ENCODE results near the gene OPA1.

The OPA1 gene, protein sequence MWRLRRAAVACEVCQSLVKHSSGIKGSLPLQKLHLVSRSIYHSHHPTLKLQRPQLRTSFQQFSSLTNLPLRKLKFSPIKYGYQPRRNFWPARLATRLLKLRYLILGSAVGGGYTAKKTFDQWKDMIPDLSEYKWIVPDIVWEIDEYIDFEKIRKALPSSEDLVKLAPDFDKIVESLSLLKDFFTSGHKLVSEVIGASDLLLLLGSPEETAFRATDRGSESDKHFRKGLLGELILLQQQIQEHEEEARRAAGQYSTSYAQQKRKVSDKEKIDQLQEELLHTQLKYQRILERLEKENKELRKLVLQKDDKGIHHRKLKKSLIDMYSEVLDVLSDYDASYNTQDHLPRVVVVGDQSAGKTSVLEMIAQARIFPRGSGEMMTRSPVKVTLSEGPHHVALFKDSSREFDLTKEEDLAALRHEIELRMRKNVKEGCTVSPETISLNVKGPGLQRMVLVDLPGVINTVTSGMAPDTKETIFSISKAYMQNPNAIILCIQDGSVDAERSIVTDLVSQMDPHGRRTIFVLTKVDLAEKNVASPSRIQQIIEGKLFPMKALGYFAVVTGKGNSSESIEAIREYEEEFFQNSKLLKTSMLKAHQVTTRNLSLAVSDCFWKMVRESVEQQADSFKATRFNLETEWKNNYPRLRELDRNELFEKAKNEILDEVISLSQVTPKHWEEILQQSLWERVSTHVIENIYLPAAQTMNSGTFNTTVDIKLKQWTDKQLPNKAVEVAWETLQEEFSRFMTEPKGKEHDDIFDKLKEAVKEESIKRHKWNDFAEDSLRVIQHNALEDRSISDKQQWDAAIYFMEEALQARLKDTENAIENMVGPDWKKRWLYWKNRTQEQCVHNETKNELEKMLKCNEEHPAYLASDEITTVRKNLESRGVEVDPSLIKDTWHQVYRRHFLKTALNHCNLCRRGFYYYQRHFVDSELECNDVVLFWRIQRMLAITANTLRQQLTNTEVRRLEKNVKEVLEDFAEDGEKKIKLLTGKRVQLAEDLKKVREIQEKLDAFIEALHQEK

DNA sequence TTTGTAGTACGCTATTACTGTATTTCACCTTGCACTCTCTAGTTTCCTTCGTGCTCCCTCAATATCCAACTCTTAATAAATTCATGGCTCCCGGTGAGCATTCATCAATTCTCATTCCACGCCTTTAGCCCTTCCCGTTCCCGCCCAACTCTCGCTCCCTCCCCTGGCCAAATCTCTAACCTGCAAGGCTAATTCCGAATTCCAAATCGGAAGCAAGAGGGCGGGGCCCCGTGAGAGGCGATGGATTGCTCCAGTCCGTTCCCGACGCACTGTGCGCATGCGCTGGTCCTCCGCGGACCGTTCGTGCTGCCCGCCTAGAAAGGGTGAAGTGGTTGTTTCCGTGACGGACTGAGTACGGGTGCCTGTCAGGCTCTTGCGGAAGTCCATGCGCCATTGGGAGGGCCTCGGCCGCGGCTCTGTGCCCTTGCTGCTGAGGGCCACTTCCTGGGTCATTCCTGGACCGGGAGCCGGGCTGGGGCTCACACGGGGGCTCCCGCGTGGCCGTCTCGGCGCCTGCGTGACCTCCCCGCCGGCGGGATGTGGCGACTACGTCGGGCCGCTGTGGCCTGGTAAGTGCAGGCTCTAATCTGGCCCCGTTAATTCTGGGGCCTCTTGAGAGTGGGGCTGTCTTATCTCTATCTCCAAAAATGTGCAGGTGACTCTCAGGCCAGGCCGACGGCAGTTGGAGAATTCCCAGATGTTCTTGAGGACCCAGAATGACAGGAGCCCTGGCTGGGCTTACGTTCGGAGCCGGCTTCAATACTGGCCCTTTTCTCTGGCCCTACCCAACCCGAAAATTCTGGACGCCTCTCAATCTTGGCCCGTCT lies at the start of gene OPA1:
OPA1 (plus strand) TSS at position 368 of the 827 bp plus-strand sequence; CDS start at position 538, 170 bp downstream.
- peak; percentile 99 for DNase-seq

DNA sequence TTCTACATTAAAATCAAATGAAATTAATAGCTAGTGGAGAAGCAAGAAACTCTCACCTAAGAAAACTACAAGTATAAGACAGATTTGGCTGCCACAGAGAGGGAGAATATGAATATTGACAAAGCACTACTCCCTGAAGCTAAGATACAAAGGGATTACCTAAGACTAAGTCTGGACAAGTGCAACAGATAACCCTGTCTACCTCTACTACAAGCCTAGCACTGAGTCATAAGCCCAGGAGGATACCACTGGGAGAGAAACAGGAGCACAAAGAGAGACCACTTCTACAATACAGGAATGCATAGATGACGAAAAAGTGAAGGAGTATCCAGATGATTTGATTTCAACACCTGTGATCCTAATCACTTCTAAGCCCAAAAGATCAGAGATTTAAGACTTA lies 48.7 kb upstream of the OPA1 start:
- DNase-seq, result no peak

DNA sequence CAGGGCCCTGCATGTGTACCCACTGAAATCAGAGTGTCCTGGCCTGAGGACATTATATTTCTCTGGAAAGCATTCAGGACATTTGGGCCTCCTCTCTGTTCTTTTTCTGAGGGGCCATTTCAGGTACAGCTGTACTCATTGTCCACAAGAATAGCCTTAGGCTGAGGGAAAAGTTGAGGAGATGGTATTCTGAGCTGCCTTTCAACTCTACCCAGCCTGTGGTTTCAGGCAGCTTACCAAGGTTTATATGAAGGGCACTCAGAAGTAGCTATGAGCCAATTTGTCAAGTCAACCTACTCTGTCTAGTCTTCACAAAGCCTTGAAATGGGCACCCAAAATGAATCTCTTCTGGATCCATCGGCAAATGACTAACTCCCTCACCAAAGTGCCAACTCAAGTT lies 47.7 kb upstream of the OPA1 start:
- DNase-seq, result no peak

DNA sequence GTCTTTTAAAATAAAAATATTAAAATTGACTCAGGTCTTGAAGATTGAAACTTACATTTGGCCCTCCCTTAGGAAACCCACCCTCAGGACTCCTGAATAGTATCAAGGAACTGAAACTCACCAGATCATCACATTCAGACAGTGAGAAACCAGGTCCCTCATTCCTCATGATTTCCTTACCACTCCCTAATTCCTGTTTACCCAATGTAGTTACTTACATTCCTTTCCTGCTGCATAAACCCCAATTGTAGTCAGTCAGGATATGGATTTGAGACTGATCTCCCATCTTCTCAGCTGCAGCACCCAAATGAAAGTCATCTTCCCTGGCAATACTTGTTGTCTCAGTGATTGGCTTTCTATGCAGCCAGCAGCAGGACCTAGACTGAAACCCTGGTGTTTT lies 46.9 kb upstream of the OPA1 start:
- no peak for DNase-seq

DNA sequence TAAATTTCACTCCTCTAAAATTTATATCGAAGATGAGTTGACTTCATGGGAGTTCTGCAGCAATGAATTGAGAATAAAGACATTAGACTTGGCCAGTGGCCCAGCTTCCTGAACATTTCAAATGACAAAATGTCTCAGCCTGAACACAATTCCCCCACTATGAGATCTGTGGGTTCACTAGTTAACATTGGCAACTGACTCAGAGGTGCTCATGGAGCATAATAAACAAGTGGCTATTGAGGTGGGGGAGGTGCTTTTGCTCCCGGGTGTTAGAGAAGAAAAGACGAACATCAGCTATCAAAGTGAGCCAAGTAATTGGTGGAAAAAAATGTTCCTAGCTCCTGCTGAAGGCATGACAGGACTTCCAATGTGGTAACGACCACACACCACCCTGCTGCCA lies 44.6 kb upstream of the OPA1 start:
- no peak for DNase-seq

DNA sequence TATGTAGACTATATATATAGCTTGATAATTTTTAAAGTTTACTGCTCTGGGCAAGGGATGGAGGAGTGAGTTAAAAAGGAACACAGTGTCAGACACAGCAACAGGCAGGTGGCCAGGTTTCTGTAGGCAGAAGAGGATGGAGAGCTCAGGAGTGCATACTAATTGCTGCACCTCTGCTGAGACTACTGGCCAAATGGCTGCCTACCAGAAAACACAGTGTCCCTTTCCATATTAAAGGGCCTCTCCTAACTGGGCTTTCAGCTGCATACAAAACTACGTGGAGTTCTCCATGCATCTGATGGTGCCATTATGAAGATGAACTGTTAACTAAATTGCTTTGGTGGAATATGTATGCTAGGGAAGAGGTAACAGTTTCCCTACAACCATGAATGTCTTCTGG lies 40.1 kb upstream of the OPA1 start:
- DNase-seq, result no peak

DNA sequence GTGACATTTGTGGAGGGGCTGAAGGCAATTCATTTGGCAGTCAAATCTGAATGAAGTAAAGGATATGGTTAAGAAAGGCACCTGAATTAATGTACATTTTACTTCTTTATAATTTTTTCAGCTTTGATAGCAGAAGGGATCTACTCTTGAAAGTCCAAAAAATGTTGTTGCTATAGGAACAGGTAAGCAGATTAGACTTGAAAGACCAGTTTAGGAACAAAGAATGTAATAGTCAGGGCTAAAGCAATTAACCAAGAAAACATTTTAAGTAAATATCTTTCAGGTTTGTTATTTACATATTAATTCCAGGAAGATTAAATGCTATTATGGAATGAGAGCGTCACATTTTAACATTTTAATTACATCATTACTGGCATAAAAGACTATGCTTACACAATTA lies 39.4 kb upstream of the OPA1 start:
- no peak for DNase-seq

DNA sequence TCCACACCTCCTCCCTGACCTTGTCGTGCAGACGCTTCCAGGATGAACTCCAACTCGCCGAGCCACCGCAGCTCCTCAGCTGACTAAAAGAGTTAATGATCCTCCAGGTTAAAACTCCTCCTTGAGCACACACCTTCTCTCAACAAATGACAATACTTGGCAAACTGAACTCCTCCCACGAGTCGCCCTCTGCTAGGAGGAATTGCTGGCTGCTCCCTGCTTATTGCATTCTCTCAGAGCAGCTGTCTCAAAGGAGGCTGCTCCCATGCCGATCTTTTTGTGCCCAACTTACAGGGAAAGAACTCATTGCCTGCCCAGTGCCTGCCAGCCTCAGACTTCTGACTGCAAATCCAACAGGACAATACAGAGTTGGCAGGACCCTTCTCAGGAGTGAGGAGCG lies 38.2 kb upstream of the OPA1 start, which contains the start of gene ATP13A4:
ATP13A4 (minus strand) TSS at position 85 of the 400 bp plus-strand sequence. CDS start 96 bp downstream, outside the sequence.
- DNase-seq, result no peak

DNA sequence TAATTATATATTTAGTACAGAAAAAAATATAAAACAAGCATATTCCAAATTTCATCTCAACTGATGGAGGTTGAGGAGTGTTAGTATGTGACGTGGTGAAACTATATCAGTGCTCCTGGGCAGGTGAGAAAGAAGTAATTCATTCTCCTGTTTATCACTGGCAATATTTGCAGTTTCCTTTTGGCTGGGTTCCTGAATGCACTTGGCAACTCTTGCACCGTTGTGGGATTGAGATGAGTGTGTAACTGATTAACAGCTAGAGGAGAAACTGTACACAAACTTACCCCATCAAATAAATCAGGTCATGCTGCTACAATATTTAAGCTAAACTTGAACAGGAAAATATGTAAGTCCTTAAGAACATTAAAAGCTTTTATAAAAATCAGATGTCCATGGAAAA lies 36.2 kb upstream of the OPA1 start:
- no peak for DNase-seq

DNA sequence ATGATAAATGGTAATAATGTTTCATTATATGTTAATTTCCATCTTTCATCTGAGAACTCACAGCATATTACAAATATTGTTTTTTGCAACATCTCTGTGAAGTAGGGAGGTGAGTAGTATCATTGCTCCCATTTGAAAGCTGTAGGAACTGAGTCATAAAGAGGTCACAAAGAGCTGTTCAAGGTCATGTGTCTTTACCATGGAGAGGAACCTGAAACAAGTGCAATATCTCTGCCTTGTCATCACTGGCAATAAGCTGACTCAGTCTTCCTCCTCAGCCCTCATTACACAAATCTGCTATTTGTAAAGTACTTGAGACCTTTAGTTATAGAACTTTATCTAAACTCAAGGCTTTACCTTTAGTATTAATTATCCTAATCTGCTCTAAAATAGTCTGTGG lies 33.9 kb upstream of the OPA1 start:
- DNase-seq, result no peak

DNA sequence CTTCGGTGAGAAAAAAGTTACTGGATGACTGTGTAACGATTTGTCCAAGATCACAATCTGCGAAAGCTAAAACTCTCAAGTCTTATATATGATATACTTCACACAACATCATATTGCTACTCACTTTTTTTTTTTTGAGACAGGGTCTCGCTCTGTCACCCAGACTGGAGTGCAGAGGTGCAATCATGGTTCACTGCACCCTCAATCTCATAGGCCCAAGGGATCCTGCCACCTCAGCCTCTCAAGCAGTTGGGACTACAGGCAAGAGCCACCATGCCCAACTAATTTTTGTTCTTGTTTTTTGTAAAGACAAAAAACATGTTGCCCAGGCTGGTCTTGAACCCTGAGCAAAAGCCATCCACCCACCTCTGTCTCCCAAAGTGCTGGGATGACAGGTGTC lies 32.9 kb upstream of the OPA1 start:
- no peak for DNase-seq

DNA sequence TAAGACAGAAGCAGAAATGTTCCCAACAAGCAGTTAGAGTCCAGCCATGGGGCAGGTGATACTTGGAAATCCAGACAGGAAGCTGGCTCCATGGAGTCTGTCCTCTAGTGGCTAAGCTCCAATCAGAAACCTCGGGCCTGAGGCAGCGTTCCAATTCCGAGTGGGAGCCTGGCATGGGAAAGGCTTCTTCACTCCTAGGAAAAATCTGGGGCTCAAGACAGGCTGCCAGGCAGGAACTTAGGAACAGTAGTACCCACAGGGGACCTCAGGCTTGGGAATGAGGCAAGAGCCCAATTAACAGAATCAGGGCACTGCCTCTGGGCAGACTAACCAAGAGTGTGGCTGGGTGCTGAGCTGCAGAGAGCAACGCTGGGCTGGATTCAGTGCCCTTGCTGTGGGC lies 32.1 kb upstream of the OPA1 start:
- DNase-seq, result no peak

DNA sequence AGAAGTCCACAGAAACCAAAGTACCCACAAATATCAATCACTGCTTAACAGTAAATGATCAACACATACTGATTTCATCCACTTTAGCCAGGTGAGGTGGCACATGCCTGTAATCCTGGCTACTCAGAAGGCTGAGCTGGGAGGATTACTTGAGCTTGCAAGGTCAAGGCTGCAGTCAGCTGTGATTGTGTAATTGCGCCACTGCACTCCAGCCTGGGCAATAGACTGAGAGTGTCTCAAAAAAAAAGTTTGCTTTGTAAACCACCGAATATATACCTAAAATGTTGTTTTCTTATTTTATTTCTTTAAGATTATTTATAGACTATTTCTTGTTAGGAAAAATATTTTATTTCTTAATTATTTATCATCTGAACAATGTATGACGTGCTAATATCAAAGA lies 29.6 kb upstream of the OPA1 start:
- no peak for DNase-seq

DNA sequence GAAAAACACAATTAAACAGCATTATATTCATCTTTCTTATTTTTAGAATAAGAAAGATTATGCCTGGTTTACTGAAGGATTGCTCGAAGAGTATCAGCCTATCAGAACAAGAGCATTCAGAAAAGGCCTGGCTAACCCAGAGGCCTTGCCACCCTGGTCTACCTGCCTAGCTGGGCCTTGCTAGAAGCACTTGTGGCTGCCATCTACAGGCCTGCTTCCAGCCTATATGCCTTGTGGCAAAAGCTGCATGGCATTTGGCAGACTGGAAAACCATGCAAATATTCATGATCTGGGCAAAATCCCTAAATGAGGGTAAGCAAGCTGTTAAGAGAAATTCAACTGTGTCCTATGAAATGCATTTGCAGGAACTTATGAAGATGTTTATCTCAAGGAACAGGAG lies 29.0 kb upstream of the OPA1 start:
- DNase-seq, result no peak

DNA sequence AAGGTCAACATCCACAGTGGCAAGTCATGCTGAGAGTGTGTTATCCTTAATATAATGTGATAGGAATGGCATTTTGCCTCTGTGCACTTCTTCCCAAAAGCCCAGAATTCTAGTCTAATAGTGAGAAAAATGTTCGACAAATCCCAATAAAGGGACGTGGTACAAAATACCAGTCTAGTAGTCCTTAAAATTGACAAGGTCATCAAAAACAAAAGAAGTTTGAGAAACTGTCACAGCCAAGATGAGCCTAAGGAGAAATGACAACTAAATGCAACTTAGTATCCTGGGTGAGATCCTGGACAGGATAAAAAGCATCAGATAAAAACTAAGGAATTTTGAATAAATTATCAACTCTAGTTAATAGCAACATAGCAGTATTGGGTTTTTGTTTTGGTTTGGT lies 23.9 kb upstream of the OPA1 start:
- no peak for DNase-seq

DNA sequence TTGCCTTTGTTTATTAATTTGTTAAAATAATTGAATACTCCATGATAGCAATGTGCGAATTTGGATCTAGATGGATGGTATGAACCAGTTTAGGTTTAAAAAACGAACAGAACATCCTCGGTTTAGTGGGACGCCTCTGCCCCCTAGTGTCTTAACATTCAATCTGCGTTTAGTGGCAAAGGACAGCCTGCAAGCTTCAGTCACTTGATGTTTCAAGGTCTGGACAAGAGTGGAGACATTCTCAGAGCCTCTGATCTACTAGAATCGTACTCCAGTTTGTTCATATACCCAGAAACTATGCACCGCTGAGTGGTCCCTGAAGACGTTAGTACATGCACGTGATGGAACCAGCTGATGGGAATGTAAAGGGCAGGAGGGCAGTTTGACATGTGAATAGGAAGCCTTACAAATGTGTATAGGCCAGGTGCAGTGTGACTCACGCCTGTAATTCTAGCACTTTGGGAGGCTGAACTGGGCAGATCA lies 20.5 kb upstream of the OPA1 start:
- DNase-seq, result peak; percentile 61

DNA sequence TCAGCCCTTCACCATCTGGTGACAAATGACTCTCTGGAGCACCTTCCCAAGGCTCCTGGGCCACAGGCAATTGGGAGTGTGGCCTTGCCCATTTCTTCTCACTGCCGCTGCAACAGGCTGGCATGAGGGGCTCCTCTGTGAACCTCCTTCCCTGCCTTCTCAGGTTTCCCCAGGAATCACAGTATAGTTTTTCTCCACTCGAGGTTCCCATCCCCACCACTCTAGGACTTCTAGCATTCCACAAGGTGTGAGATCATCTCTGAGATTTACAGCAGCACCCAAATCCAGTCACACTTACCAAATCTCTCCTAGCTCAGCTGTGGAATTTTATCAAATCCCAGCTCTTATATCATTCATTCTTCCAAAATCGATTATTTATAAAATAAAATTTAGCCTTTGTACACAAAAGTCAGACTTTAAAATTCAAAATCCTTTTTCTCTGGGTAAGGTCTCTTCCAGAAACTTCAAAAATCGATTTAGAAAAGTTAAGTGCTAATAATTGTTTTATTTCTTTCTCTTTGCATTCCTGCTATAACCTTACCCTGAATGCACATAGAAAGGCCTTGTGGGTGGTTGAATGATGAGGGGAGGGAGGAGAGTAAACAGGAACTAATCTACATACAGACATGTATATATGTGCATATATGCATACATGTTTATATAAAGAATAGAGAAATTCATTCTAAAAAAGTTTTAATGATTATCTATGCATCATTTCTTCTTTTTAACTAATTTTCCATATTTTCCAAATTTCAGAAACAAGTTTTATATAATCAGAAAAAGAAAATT lies 19.4 kb upstream of the OPA1 start:
- DNase-seq, result peak; percentile 12

DNA sequence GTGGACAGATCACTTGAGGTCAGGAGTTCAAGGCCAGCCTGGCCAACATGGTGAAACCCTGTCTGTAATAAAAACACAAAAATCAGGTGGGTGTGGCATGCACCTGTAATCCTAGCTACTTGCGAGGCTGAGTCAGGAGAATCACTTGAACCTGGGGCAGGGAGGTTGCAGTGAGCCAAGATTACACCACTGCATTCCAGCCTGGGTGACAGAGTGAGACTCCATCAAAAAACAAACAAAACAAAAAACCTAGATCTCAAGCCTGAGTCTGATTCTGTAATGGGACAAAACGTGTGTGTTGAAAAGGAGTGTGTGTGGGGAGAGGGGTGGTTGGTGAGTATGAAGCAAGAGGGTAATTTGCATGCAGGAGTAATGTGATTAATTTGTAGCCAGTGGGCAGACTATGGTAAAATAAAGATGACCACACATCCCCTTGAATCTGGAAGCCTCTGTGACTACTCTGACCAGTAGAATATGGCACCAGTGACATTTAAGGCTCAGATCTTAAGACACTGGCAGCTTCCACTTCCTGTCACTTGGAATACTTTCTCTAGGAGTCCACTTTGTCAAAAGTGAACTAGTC lies 18.4 kb upstream of the OPA1 start:
- no peak for DNase-seq

DNA sequence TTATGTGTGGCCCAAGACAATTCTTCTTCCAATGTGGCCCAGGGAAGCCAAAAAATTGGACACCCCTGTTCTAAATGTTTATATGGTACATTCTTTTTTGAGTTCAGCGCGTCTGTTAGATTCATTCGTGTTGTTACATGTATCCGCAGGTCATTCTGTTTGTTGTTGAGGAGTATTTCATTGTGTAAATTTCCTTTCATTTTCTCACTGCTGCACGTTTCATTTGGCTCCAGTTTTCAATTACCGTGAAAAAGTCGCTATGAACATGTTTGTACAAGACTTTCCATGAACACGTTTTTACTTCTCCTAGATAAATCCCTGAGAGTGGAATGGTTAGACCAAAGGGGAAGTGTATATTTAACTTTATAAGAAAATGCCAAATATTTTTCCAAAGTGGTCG lies 7.5 kb upstream of the OPA1 start:
- no peak for DNase-seq

DNA sequence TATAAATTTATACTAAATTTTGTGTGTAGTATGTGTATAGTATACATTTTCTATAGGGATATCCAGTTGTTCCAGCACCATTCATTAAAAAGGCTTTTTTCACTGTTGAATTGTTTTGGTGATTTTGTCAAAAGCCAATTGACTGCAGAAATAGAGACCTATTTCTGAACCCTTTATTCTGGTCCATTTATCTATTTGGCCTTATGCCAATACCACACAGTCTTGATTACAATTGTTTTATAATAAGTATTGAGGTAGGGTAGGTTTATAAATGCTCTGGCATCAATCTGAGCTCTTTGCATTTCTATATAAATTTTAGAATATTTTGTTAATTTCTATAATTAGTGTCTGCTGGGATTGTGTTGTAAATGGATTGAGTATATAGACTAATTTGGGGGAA lies 6.5 kb upstream of the OPA1 start:
- no peak for DNase-seq

DNA sequence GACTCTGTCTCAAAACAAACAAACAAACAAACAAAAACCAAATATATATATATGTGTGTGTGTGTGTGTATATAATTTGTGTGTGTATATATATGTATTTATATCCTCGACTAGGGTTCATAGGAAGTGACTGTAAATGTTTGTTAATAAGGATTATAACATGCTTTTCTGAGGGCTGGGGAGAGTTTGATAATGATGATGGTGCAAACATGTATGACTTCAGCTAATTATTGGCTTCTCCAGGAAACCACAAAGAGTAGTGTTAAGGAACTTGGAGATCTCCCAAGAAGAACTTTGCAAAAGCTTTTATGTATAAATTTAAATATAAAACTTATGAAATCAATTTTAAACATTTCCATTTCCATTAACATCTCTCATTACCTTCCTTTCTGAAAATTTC lies 3.9 kb upstream of the OPA1 start:
- DNase-seq, result no peak

DNA sequence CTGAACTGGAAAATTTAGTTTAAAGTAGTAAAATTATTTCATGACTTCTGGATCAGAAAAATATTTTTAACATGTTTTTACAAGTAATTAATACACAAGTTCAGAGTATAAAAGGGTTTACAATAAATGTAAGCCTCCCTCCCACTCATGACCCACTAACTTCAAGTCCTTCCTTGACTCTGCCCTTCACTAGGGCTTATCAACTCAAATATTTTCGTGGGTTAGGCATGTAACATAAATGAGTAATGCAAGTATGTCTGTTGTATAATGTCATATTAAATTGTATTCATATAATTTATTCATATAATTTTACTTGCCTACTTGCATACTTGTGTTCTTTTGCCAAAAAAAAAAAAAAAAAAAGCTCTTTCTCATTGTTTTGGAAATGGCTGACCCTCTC lies 3.4 kb upstream of the OPA1 start:
- no peak for DNase-seq
